HG02798 (cell line): ENCODE results near the gene SCGB1C2.
"Not testable (repeated sequence)": the region's sequence is repeated elsewhere in the genome, so short reads cannot be mapped to it uniquely, and the experiment has no call there.

ENCODE experiments used
- ATAC-seq: cut with Tn5 transposase; IDR thresholded peaks from one replicate; pipeline ENCODE4 v1.9.1; 2021; ENCODE audit warnings: mild to moderate bottlenecking; ENCODE audit not compliant: unreplicated experiment, poor library complexity

The SCGB1C2 gene

GRCh38 chr17:165939-166338, 28.6 kb downstream of the SCGB1C2 start:
- no peak for ATAC-seq

- ATAC-seq = not testable (repeated sequence)
Observed at GRCh38 chr17:168614-169013, 31.2 kb downstream of the SCGB1C2 start.

- ATAC-seq = no peak
Observed at GRCh38 chr17:170130-170670, 32.8 kb downstream of the SCGB1C2 start.

- no peak for ATAC-seq
Observed at GRCh38 chr17:171871-172270, 34.5 kb downstream of the SCGB1C2 start.

GRCh38 chr17:172401-172800, 35.0 kb downstream of the SCGB1C2 start:
- ATAC-seq = no peak

GRCh38 chr17:173166-173911, 36.0 kb downstream of the SCGB1C2 start:
- no peak for ATAC-seq

GRCh38 chr17:177155-177554, 39.8 kb downstream of the SCGB1C2 start:
- no peak for ATAC-seq

GRCh38 chr17:177762-178161, 40.4 kb downstream of the SCGB1C2 start:
- no peak for ATAC-seq

- no peak for ATAC-seq
Observed at GRCh38 chr17:178292-179065, 41.1 kb downstream of the SCGB1C2 start.

GRCh38 chr17:179066-179432, 41.7 kb downstream of the SCGB1C2 start:
- no peak for ATAC-seq

- ATAC-seq = no peak
Observed at GRCh38 chr17:179781-180380, 42.5 kb downstream of the SCGB1C2 start.

- ATAC-seq = no peak
Observed at GRCh38 chr17:180381-181244, 43.2 kb downstream of the SCGB1C2 start.

- ATAC-seq = no peak
Observed at GRCh38 chr17:181245-182049, 44.1 kb downstream of the SCGB1C2 start, which contains the start of gene DOC2B. DOC2B (minus strand) TSS chr17:181650; CDS start chr17:181479, 171 bp downstream.

GRCh38 chr17:182050-182751, 44.8 kb downstream of the SCGB1C2 start:
- ATAC-seq = no peak

GRCh38 chr17:183021-183420, 45.7 kb downstream of the SCGB1C2 start:
- no peak for ATAC-seq

- ATAC-seq = no peak
Observed at GRCh38 chr17:185445-186138, 48.2 kb downstream of the SCGB1C2 start.

- no peak for ATAC-seq
Observed at GRCh38 chr17:187130-187529, 49.8 kb downstream of the SCGB1C2 start.
